GM12878 (cell line): Measurements from ENCODE around the gene ZNF132. TPM values are rescaled to one million over a fixed set of nuclear protein-coding genes. Genes with fewer than 3 reads are reported as not detected.

Source experiments
- BMI1 ChIP-seq: fragments of 450-650 bp; IDR thresholded peaks from 2 replicates; pipeline ENCODE4 v1.6.1; 2016; ENCODE audit warnings: mild to moderate bottlenecking, moderate library complexity, borderline replicate concordance
- BRCA1 ChIP-seq: IDR thresholded peaks from 2 replicates; pipeline ENCODE4 v1.6.1; 2011; ENCODE audit warnings: low read depth, low read length, improper control_type of control experiment
- CEBPZ ChIP-seq: fragments of 150-350 bp; IDR thresholded peaks from 2 replicates; pipeline ENCODE4 v1.6.1; 2016; ENCODE audit warnings: low read depth, low read length
- CREM ChIP-seq: IDR thresholded peaks from 2 replicates; pipeline ENCODE4 v1.6.1; 2014; ENCODE audit warnings: antibody characterized with exemption, low read depth
- GATAD2B ChIP-seq: fragments of 450-650 bp; conservative IDR thresholded peaks from 2 replicates; pipeline ENCODE4 v1.6.1; 2017; ENCODE audit warnings: low read depth, mild to moderate bottlenecking, moderate library complexity
- HCFC1 ChIP-seq: fragments of 150-350 bp; IDR thresholded peaks from 2 replicates; pipeline ENCODE4 v1.6.1; 2014; ENCODE audit warnings: low read length
- KLF5 ChIP-seq: fragments of 450-650 bp; IDR thresholded peaks from 2 replicates; pipeline ENCODE4 v1.6.1; 2014; ENCODE audit warnings: mild to moderate bottlenecking; ENCODE audit not compliant: partially characterized antibody
- MXI1 ChIP-seq: fragments of 150-350 bp; IDR thresholded peaks from 2 replicates; pipeline ENCODE4 v1.6.1; 2011; ENCODE audit warnings: low read depth, mild to moderate bottlenecking, inconsistent platforms, low read length, improper control_type of control experiment
- MYC ChIP-seq: IDR thresholded peaks from 2 replicates; pipeline ENCODE4 v1.6.1; 2011; ENCODE audit warnings: mild to moderate bottlenecking, low read length, moderate library complexity, inconsistent platforms; ENCODE audit not compliant: insufficient read depth, insufficient replicate concordance, insufficient read length, severe bottlenecking
- NFYA ChIP-seq: IDR thresholded peaks from 2 replicates; pipeline ENCODE4 v1.6.1; 2011; ENCODE audit warnings: low read depth, mild to moderate bottlenecking, low read length, improper control_type of control experiment, borderline replicate concordance
- RAD21 ChIP-seq: IDR thresholded peaks from 2 replicates; pipeline ENCODE4 v1.6.1; 2011; ENCODE audit warnings: mild to moderate bottlenecking, low read depth, low read length, moderate library complexity; ENCODE audit not compliant: insufficient read depth
- RCOR1 ChIP-seq: conservative IDR thresholded peaks from 2 replicates; pipeline ENCODE4 v1.6.1; 2012; ENCODE audit warnings: low read depth, low read length, improper control_type of control experiment
- RELA ChIP-seq: fragments of 450-650 bp; IDR thresholded peaks from 2 replicates; pipeline ENCODE4 v1.8.0; 2014; ENCODE audit warnings: borderline replicate concordance; ENCODE audit not compliant: partially characterized antibody
- SMAD1 ChIP-seq: fragments of 450-650 bp; IDR thresholded peaks from 2 replicates; pipeline ENCODE4 v1.6.1; 2018; ENCODE audit warnings: mild to moderate bottlenecking, low read depth; ENCODE audit not compliant: partially characterized antibody
- STAT3 ChIP-seq: IDR thresholded peaks from 2 replicates; pipeline ENCODE4 v1.6.1; 2011; ENCODE audit warnings: low read depth, low read length, improper control_type of control experiment
- TCF7 ChIP-seq: IDR thresholded peaks from 2 replicates; pipeline ENCODE4 v1.6.1; 2014; ENCODE audit warnings: antibody characterized with exemption, borderline replicate concordance
- YBX1 ChIP-seq: fragments of 450-650 bp; IDR thresholded peaks from 2 replicates; pipeline ENCODE4 v1.6.1; 2016; ENCODE audit warnings: antibody characterized with exemption
- YY1 ChIP-seq: IDR thresholded peaks from 2 replicates; pipeline ENCODE4 v1.6.1; 2011; ENCODE audit warnings: low read depth, mild to moderate bottlenecking, low read length
- ZNF274 ChIP-seq: IDR thresholded peaks from one replicate; pipeline ENCODE4 v1.8.0; 2011; ENCODE audit not compliant: insufficient read length, insufficient read depth
- polyA plus RNA-seq, 11 experiments: library from polyadenylated mRNA; depleted of rRNA in 4 of 11; unstranded in 6 of 11; stranded (reverse) in 5 of 11; fragments of >200 nt; fragmentation: Nextera tagmentation in 4 of 11; fragmentation: Illumina TruSeq in 1 of 11; extraction: Ambion mirVana in 4 of 11; extraction: Trizol in 1 of 11; gene quantifications; 1 replicate in 1 of 11; 2 replicates in 10 of 11; pipeline versions ENCODE4 v1.2.1 to v1.2.3, GENCODE V29; 2011 to 2016; ENCODE audit warnings: inconsistent platforms in 2 of 11, missing spikeins in 2 of 11, low read depth in 1 of 11
- total RNA-seq, 4 experiments: library from RNA; depleted of rRNA in 3 of 4; stranded (reverse); fragments of >200 nt in 3 of 4; fragmentation: Illumina TruSeq in 1 of 4; extraction: Trizol in 1 of 4; gene quantifications; 2 replicates each; pipeline versions ENCODE4 v1.2.1 to v1.2.3, GENCODE V29; 2013 to 2021
- TF ChIP-seq, protein P1 (sequence below), 3 experiments: IDR thresholded peaks in 2 of 3; conservative IDR thresholded peaks in 1 of 3; 2 replicates each; pipeline ENCODE4 v1.5.1; 2011; ENCODE audit warnings: low read depth in 3 of 3, low read length in 3 of 3, mild to moderate bottlenecking in 3 of 3, control low read depth in 2 of 3, moderate library complexity in 2 of 3, inconsistent platforms in 1 of 3, mixed read lengths in 1 of 3; ENCODE audit not compliant: control insufficient read depth in 2 of 3, insufficient read depth in 1 of 3; ENCODE audit errors: extremely low read depth in 1 of 3
- TF ChIP-seq, protein P2 (sequence below): fragments of 450-650 bp; IDR thresholded peaks from 2 replicates; pipeline ENCODE4 v1.6.1; 2017; ENCODE audit warnings: mild to moderate bottlenecking, low read depth, inconsistent platforms; ENCODE audit not compliant: poor library complexity, severe bottlenecking

ZNF132 gene
- total and polyA plus RNA-seq, 10 of the 15 experiments (the other 5 are each of a cell fraction or from before 2014, with no cell fraction given) = 0.56 to 4.0 (median 2.3) TPM

DNA sequence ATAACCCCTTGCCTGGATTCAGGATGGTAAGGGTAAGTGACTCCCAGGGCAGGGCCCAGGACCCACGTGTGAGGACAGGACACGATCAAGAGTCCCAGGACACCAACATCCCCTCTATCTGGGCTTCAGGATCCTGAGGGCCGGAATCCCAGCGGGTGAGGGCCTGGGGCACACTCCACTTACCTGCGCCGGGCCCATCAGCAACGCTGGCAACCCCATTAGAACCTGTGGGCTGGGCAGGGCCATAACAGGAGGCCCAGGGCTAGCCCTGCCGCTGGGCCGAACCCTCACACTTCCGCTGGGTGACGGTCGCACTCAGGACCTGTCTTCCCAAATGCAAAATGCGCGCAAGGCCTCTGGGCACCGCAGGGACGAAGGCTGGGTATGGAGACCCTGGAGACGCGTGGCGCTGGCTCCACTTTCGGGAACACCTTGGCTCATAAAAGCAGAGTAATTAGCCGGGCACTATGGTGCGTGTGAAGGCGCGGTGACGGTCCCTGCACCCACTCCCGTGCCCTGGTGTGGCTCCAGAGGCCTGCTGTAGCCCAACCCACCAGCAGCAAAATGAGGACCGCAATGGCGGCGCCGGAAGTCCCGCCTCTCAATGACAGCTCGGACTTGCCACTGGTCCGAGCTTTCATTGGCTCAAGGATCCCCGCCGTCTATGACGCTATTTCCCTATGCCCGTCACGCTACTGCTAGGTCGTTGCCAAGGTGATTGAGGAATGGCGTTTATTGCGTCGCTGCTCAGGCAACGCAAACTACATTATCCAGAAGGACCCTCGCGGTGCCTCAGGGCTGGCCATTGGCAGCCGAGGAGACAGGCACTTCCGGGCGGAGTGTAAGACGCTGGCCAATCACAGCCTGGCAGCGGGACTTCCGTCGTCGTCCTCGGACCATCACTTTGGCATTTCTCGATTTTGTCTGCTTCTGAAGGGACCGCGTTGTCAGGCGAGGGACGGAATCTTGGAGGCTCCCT lies at the start of gene ZNF132 (continued):
- TF ChIP-seq, protein P1, sequence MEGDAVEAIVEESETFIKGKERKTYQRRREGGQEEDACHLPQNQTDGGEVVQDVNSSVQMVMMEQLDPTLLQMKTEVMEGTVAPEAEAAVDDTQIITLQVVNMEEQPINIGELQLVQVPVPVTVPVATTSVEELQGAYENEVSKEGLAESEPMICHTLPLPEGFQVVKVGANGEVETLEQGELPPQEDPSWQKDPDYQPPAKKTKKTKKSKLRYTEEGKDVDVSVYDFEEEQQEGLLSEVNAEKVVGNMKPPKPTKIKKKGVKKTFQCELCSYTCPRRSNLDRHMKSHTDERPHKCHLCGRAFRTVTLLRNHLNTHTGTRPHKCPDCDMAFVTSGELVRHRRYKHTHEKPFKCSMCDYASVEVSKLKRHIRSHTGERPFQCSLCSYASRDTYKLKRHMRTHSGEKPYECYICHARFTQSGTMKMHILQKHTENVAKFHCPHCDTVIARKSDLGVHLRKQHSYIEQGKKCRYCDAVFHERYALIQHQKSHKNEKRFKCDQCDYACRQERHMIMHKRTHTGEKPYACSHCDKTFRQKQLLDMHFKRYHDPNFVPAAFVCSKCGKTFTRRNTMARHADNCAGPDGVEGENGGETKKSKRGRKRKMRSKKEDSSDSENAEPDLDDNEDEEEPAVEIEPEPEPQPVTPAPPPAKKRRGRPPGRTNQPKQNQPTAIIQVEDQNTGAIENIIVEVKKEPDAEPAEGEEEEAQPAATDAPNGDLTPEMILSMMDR (IDR thresholded peaks at IDR 0.05 in 2 of 3, conservative IDR thresholded peaks at IDR 0.05 in 1 of 3; ENCODE audit: control insufficient read depth in 2 of 3, extremely low read depth in 1 of 3, insufficient read depth in 1 of 3, low read depth in 3 of 3, low read length in 3 of 3) = no peak
- TF ChIP-seq NFYA (peak; percentile 34; the same call in 1 of the 2 replicates), HCFC1 (peak; percentile 86), RAD21 (no peak), BRCA1 (no peak), MYC (no peak), KLF5 (no peak), RELA (no peak), STAT3 (no peak), TCF7 (no peak), MXI1 (peak; percentile 71), YY1 (peak; percentile 97), GATAD2B (no peak; the same call in 1 of the 2 replicates), SMAD1 (no peak), RCOR1 (no peak), ZNF274 (no peak), BMI1 (peak; percentile 92), CEBPZ (no peak; the same call in 1 of the 2 replicates), YBX1 (no peak), CREM (peak; percentile 98)
- TF ChIP-seq, protein P2, sequence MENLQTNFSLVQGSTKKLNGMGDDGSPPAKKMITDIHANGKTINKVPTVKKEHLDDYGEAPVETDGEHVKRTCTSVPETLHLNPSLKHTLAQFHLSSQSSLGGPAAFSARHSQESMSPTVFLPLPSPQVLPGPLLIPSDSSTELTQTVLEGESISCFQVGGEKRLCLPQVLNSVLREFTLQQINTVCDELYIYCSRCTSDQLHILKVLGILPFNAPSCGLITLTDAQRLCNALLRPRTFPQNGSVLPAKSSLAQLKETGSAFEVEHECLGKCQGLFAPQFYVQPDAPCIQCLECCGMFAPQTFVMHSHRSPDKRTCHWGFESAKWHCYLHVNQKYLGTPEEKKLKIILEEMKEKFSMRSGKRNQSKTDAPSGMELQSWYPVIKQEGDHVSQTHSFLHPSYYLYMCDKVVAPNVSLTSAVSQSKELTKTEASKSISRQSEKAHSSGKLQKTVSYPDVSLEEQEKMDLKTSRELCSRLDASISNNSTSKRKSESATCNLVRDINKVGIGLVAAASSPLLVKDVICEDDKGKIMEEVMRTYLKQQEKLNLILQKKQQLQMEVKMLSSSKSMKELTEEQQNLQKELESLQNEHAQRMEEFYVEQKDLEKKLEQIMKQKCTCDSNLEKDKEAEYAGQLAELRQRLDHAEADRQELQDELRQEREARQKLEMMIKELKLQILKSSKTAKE = no peak
